Ishikawa (cell line): ENCODE measurements around the gene ACTN3.

Source experiments
- CEBPB ChIP-seq: IDR thresholded peaks from 2 replicates; pipeline ENCODE4 v1.6.1; 2012
- CREB1 ChIP-seq: IDR thresholded peaks from 2 replicates; pipeline ENCODE4 v1.6.1; 2012; ENCODE audit warnings: low read depth
- EGR1 ChIP-seq: IDR thresholded peaks from 2 replicates; pipeline ENCODE4 v1.6.1; 2012
- EP300 ChIP-seq: IDR thresholded peaks from 2 replicates; pipeline ENCODE4 v1.6.1; 2012; ENCODE audit warnings: borderline replicate concordance
- FOXM1 ChIP-seq: IDR thresholded peaks from 2 replicates; pipeline ENCODE4 v1.6.1; 2012; ENCODE audit warnings: low read depth, borderline replicate concordance
- MAX ChIP-seq: IDR thresholded peaks from 2 replicates; pipeline ENCODE4 v1.6.1; 2012
- NFIC ChIP-seq: IDR thresholded peaks from 2 replicates; pipeline ENCODE4 v1.6.1; 2012
- RAD21 ChIP-seq: IDR thresholded peaks from 2 replicates; pipeline ENCODE4 v1.6.1; 2012; ENCODE audit warnings: low read depth
- REST ChIP-seq: IDR thresholded peaks from 2 replicates; pipeline ENCODE4 v1.6.1; 2012; ENCODE audit warnings: low read depth, mild to moderate bottlenecking
- TAF1 ChIP-seq: IDR thresholded peaks from 2 replicates; pipeline ENCODE4 v1.6.1; 2012; ENCODE audit warnings: low read depth, mild to moderate bottlenecking
- TEAD4 ChIP-seq: IDR thresholded peaks from 2 replicates; pipeline ENCODE4 v1.6.1; 2012
- YY1 ChIP-seq: IDR thresholded peaks from 2 replicates; pipeline ENCODE4 v1.6.1; 2012; ENCODE audit warnings: low read depth

- TF ChIP-seq RAD21, result no peak
- no peak for TF ChIP-seq TEAD4
- no peak for TF ChIP-seq CREB1
- TF ChIP-seq EP300, result no peak
- no peak for TF ChIP-seq MAX
- TF ChIP-seq REST, result no peak
- TF ChIP-seq YY1, result no peak
- TF ChIP-seq NFIC, result no peak
- TF ChIP-seq FOXM1, result no peak
- TF ChIP-seq EGR1, result no peak
- no peak for TF ChIP-seq CEBPB
- no peak for TF ChIP-seq TAF1
Measured at GRCh38 chr11:66564984-66565383, 18.3 kb downstream of the ACTN3 start.
